NCI-H345 (cell line): ENCODE measurements around the gene DST.
"Not testable (repeated sequence)": the region's sequence is repeated elsewhere in the genome, so short reads cannot be mapped to it uniquely, and the experiment has no call there.

Source experiments
- DNase-seq: peaks from one replicate; lab custom pipeline; 2025; lab: John Stamatoyannopoulos, UW

The DST gene

GRCh38 chr6:56661338-56661737 is 18.6 kb upstream of the DST start:
- not testable (repeated sequence) for DNase-seq

GRCh38 chr6:56660381-56660730 is 17.7 kb upstream of the DST start:
- no peak for DNase-seq

- no peak for DNase-seq
These were observed 17.2 kb upstream of the DST start for GRCh38 chr6:56659721-56660380.

GRCh38 chr6:56658326-56658725 is 15.6 kb upstream of the DST start:
- no peak for DNase-seq

GRCh38 chr6:56657354-56657753 is 14.7 kb upstream of the DST start:
- no peak for DNase-seq

- DNase-seq = no peak
These were observed 13.8 kb upstream of the DST start for GRCh38 chr6:56656466-56656865.

GRCh38 chr6:56655996-56656395 is 13.3 kb upstream of the DST start:
- no peak for DNase-seq

GRCh38 chr6:56655249-56655648 is 12.6 kb upstream of the DST start:
- DNase-seq = no peak

GRCh38 chr6:56652994-56653393 is 10.3 kb upstream of the DST start:
- no peak for DNase-seq

GRCh38 chr6:56652231-56652630 is 9.5 kb upstream of the DST start:
- no peak for DNase-seq

- no peak for DNase-seq
These were observed 7.5 kb upstream of the DST start for GRCh38 chr6:56650191-56650590.

- DNase-seq = no peak
These were observed 7.1 kb upstream of the DST start for GRCh38 chr6:56649782-56650181.

- peak; percentile 80 for DNase-seq
These were observed 6.5 kb upstream of the DST start for GRCh38 chr6:56649053-56649769.

GRCh38 chr6:56647172-56647762 is 4.6 kb upstream of the DST start:
- no peak for DNase-seq

GRCh38 chr6:56644366-56644765 is 1.7 kb upstream of the DST start:
- no peak for DNase-seq

GRCh38 chr6:56643379-56644089 is 845 bp upstream of the DST start:
- no peak for DNase-seq

- DNase-seq = no peak
These were observed 2.3 kb downstream of the DST start for GRCh38 chr6:56640374-56640773.

- DNase-seq = no peak
These were observed 3.9 kb downstream of the DST start for GRCh38 chr6:56638760-56639159.

GRCh38 chr6:56637640-56638039 is 5.0 kb downstream of the DST start:
- DNase-seq = peak; percentile 15

- DNase-seq = no peak
These were observed 14.6 kb downstream of the DST start for GRCh38 chr6:56628105-56628504.

- DNase-seq = no peak
These were observed 17.3 kb downstream of the DST start for GRCh38 chr6:56625356-56625755.

GRCh38 chr6:56624728-56625069 is 18.0 kb downstream of the DST start:
- DNase-seq = no peak
